ENCODE measurements around the gene FGF7.

Gene FGF7

DNA sequence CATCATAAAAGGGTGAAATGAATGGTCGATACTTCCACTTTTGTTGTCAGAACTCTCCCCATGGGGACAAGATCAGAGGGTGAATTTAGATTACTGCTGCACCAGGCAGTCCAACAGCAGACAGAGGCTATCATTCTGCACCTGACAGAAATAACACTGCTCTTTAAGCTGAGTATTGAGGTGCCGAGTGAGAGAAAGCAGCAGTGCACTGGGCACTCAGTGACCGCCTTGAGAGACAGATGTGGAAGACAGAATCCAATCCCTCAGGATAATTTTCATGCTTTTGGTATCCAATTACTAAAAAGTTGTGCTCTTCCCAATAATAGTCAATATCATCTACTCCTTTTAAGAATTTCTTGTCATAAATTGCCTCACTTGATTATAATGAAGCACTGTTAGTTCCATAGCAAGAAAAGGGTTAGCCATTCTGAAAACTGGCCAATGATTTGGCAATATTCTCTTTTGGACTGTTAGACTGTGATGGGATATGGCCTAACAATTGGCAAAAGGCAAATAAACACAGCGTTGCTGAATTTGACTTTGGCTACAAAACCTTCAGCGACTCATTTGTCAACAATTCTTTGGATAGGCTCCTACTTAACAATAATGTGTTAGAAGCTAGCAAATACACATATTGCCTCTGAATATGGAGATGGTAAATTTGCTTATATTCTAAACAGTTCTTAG is 5.5 kb downstream of the FGF7 start:
- H3K27ac ChIP-seq: no peak overlapping the region
- H3K4me3 ChIP-seq: peak overlapping the region in 1 of 2 donors; percentile 8
- no peaks in the 10 kb centered on the region for H3K4me1 ChIP-seq
- H3K27me3 ChIP-seq: no peaks in the 10 kb centered on the region
- DNase-seq: no peak
- no peaks in the 10 kb centered on the region for H3K36me3 ChIP-seq
- intact Hi-C loops (cut with DNase I; ENCODE audit: low total_unique reads): loop anchor here (10.0 kb wide), 1 partner anchor 564 kb away; no protein-coding TSS in a partner anchor
- H3K9me3 ChIP-seq: no peaks in the 10 kb centered on the region
- TF ChIP-seq, protein P1, sequence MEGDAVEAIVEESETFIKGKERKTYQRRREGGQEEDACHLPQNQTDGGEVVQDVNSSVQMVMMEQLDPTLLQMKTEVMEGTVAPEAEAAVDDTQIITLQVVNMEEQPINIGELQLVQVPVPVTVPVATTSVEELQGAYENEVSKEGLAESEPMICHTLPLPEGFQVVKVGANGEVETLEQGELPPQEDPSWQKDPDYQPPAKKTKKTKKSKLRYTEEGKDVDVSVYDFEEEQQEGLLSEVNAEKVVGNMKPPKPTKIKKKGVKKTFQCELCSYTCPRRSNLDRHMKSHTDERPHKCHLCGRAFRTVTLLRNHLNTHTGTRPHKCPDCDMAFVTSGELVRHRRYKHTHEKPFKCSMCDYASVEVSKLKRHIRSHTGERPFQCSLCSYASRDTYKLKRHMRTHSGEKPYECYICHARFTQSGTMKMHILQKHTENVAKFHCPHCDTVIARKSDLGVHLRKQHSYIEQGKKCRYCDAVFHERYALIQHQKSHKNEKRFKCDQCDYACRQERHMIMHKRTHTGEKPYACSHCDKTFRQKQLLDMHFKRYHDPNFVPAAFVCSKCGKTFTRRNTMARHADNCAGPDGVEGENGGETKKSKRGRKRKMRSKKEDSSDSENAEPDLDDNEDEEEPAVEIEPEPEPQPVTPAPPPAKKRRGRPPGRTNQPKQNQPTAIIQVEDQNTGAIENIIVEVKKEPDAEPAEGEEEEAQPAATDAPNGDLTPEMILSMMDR (IDR thresholded peaks at IDR 0.05): no peak

DNA sequence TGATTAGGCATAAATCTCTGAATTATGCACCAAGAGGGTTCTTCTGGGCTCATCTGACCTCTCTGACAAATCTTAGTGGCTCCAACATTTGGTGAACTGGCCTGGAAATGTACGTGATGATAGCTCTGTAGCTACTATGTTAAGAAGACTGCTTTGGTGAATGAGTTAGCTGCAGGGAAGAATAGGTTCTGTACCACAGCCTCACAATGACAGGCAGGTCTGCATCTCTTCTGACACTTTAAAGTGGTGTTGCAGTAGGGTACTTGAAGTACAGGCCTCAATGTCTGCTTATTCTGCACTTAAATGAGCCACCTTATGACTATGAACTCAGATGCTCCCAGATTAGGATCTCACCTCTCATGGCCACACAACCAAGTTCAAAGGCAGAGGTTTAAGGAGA is 7.0 kb downstream of the FGF7 start:
- H3K27ac ChIP-seq: no peak overlapping the region
- intact Hi-C loops (cut with DNase I; ENCODE audit: low total_unique reads): no loop called here

DNA sequence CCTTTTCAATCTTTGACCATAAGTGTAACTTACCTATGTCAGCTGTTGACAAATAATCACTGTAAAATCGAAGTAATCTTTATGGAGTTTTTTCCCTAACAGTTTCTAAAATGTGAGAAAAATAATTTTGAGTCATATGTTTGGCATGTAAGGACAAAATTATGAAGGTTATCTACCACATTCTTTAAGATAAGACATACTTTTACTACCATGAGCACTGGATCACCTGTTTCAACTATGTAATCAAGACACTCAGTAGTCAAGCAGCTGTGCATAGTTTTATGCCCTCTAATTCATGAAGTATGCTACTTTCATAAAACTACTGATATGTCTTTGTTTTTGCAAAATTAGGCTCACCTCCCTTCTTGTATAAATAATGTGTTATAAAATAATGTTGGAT is 12.1 kb downstream of the FGF7 start:
- H3K4me3 ChIP-seq: no peak overlapping the region
- peaks cover 0 to 37% (median 7%) of the 10 kb centered on the region in 4 donors for H3K4me1 ChIP-seq
- TF ChIP-seq, protein P1 (IDR thresholded peaks at IDR 0.05): no peak
- no peaks in the 10 kb centered on the region for H3K27me3 ChIP-seq
- H3K27ac ChIP-seq: no peak overlapping the region
- no peak for DNase-seq
- no peaks in the 10 kb centered on the region for H3K9me3 ChIP-seq
- intact Hi-C loops (cut with DNase I; ENCODE audit: low total_unique reads): no loop called here
- no peaks in the 10 kb centered on the region for H3K36me3 ChIP-seq

More for the DNA sequence above, 7.0 kb downstream of the FGF7 start:
- H3K4me1 ChIP-seq: no peaks in the 10 kb centered on the region
- H3K4me3 ChIP-seq: no peak overlapping the region
- DNase-seq: no peak
- H3K27me3 ChIP-seq: no peaks in the 10 kb centered on the region
- no peaks in the 10 kb centered on the region for H3K9me3 ChIP-seq
- H3K36me3 ChIP-seq: no peaks in the 10 kb centered on the region
- TF ChIP-seq, protein P1 (IDR thresholded peaks at IDR 0.05): no peak

DNA sequence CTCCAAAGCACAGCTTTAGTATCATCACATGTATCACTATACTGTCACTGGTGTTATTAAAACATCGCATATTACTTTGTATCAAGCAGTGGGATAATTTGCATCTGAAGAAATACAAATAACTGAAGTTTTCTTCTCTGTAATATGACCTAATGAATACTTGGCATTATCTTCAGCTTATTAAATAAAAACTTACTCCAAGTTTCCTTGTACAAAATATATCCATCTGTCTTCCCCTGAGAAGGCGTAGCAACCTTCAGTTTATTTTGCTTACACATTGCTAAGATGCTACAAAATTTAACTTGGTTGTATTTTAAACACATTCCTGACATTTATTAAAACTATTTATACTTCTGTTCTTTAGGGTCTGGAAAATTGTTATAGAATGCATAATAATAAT is 13.7 kb downstream of the FGF7 start:
- Histone ChIP-seq H3K4me1 (peaks cover 0 to 48% (median 7%) of the 10 kb centered on the region in 4 donors), H3K36me3 (no peaks in the 10 kb centered on the region), H3K27me3 (no peaks in the 10 kb centered on the region), H3K27ac (no peak overlapping the region), H3K4me3 (no peak overlapping the region), H3K9me3 (no peaks in the 10 kb centered on the region)
- no peak for DNase-seq
- TF ChIP-seq, protein P1 (IDR thresholded peaks at IDR 0.05): no peak
- intact Hi-C loops (cut with DNase I; ENCODE audit: low total_unique reads): no loop called here

DNA sequence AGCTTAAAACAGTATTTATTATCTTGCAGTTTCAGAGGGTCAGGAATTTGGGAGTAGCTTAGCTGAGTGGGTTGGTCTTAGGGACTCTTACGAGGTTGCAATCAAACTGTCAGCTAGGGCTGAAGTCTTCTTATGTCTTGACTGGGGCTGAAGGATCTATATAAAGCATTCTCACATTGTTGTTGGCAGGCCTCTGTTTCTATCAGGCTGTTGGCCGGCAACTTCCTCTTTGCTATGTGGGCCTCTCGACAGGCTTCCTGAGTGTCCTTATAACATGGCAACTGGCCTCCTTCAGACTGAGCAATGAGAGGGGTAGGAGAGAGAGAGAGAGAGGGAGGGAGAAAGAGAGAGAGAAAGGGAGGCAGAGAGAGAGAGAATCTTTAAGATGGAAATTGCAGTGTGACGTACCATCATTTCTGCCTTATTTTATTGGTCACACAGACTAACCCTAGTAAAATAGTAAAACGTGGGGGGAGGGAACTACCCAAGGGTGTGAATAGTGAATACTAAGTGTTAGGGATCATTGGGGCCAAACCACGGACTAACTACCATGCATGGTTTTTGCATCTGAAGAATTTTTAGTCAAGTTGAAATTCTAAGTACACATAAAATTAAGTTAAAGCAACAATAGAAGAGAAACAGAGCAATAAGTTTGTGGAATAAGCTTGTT is 16.1 kb downstream of the FGF7 start:
- H3K27ac ChIP-seq: peak overlapping the region; percentile 5 to 6
- no peaks in the 10 kb centered on the region for H3K9me3 ChIP-seq
- intact Hi-C loops (cut with DNase I; ENCODE audit: low total_unique reads): no loop called here
- H3K4me3 ChIP-seq: no peak overlapping the region
- peak; percentile 36 to 66 for DNase-seq
- TF ChIP-seq, protein P1 (IDR thresholded peaks at IDR 0.05): no peak
- H3K27me3 ChIP-seq: no peaks in the 10 kb centered on the region
- peaks cover 0 to 48% (median 7%) of the 10 kb centered on the region in 4 donors for H3K4me1 ChIP-seq
- H3K36me3 ChIP-seq: no peaks in the 10 kb centered on the region
